ENCODE results near the gene RHEX.
"Not testable (repeated sequence)": the region's sequence is repeated elsewhere in the genome, so short reads cannot be mapped to it uniquely, and the experiment has no call there.

RHEX gene

DNA sequence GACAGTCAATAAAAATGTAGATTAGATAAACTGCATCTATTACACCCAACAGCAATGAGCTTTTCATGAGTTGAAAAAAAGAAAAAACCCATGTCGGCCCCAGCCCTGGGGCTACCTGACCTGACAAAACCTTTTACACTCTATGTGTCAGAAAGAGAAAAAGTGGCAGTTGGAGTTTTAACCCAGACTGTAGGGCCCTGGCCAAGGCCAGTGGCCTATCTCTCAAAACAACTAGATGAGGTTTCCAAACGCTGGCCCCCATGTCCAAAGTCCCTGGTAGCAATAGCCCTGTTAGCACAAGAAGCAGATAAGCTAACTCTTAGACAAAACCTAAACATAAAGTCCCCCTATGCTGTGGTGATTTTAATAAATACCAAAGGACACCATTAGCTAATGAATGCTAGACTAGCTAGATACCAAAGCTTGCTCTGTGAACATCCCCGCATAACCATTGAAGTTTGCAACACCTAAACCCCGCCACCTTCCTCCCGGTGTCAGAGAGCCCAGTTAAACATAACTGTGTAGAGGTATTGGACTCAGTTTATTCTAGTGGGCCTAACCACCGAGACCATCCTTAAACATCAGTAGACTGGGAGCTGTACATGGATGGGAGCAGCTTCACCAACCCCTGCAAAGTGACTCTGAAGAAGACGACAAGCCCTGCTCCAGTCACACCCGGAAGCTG is 2.8 kb downstream of the RHEX start:
- 96% methylated on average over 6 of the region's 8 CpGs for WGBS (ENCODE audit: insufficient coverage)
- H3K27me3 ChIP-seq (replicated peaks in 2 of 5; ENCODE audit: control insufficient read depth in 4 of 5, insufficient read depth in 5 of 5, low read length in 4 of 5); POLR2A ChIA-PET; H3K27ac ChIP-seq (ENCODE audit: insufficient read depth in 1 of 2, low read depth in 1 of 2, low read length in 2 of 2, poor library complexity in 1 of 2, severe bottlenecking in 2 of 2); DNase-seq; H3K4me3 ChIP-seq (ENCODE audit: control insufficient read depth in 1 of 7, extremely low read depth in 1 of 7, insufficient read depth in 4 of 7, low read depth in 2 of 7, low read length in 6 of 7): not testable (repeated sequence)
- Histone ChIP-seq H3K36me3 (ENCODE audit: control insufficient read depth in 4 of 4, insufficient read depth in 4 of 4, low read length in 3 of 4) (peaks cover 8 to 52% (median 16%) of the 10 kb centered on the region in 4 experiments), H3K9me3 (ENCODE audit: control extremely low read depth in 1 of 5, control insufficient read depth in 4 of 5, insufficient read depth in 2 of 5, low read depth in 1 of 5, low read length in 4 of 5) (peaks cover 0 to 12% (median 0%) of the 10 kb centered on the region in 5 experiments), H3K4me1 (ENCODE audit: control extremely low read depth in 1 of 4, control insufficient read depth in 4 of 4, insufficient read depth in 4 of 4, low read length in 3 of 4) (peaks cover 8 to 31% (median 23%) of the 10 kb centered on the region in 4 experiments)
- CTCF ChIA-PET, result interaction anchor here (0.6 to 2.5 kb wide), 15 partner anchors 10 to 69 kb away, joined by 3 to 8 read pairs (median 3); no protein-coding TSS in a partner anchor

DNA sequence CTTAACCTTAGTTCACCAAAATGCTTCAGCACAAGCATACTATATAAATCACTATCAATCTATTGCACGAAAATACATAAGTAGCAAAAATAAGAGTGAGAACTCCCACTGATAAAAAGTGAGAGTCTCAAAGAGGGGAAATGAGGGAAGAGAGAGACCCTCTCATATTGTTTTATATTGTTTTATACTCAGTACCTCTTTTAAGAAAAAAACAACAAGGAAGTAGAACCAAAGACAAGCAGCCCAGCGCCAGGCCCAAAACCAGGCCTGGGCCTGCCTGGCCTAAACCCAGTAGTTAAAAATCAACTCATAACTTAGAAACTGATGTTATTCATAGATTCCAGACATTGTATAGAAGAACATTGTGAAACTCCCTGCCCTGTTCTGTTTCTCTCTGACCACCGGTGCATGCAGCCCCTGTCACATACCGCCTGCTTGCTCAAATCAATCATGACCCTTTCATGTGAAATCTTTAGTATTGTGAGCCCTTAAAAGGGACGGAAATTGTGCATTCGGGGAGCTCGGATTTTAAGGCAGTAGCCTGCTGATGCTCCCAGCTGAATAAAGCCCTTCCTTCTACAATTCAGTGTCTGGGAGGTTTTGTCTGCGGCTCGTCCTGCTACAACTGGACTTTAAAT is 5.4 kb downstream of the RHEX start:
- POLR2A ChIA-PET, result not testable (repeated sequence)

DNA sequence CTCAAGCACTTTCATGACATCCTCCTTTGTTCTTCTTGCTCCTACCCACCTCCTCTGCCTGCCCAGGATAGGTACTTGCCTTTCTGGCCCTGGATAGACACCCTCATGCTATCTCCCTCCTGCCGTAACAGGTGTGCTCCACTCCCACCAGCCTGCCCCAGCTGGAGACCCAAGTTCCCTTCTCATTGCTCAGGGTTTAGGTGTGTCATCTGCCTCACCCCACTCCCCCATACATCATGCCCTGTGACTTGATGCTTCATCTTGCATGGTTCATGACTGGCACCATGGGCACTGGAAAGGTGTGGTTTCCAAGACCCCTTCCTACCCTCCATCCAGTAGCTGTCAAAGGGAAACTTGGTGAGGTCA is 5.9 kb downstream of the RHEX start:
- DNase-seq, result no peak
- 92% methylated on average over 1 of the region's 1 CpG for WGBS (ENCODE audit: insufficient coverage)
- Histone ChIP-seq H3K27ac (ENCODE audit: insufficient read depth in 1 of 2, low read depth in 1 of 2, low read length in 2 of 2, poor library complexity in 1 of 2, severe bottlenecking in 2 of 2) (no peak overlapping the region), H3K36me3 (ENCODE audit: control insufficient read depth in 4 of 4, insufficient read depth in 4 of 4, low read length in 3 of 4) (peaks cover 2 to 48% (median 17%) of the 10 kb centered on the region in 4 experiments), H3K9me3 (ENCODE audit: control extremely low read depth in 1 of 5, control insufficient read depth in 4 of 5, insufficient read depth in 2 of 5, low read depth in 1 of 5, low read length in 4 of 5) (peaks cover 0 to 11% (median 0%) of the 10 kb centered on the region in 5 experiments), H3K4me1 (ENCODE audit: control extremely low read depth in 1 of 4, control insufficient read depth in 4 of 4, insufficient read depth in 4 of 4, low read length in 3 of 4) (peaks cover 0 to 17% (median 11%) of the 10 kb centered on the region in 4 experiments), H3K27me3 (replicated peaks in 2 of 5; ENCODE audit: control insufficient read depth in 4 of 5, insufficient read depth in 5 of 5, low read length in 4 of 5) (no peaks in the 10 kb centered on the region), H3K4me3 (ENCODE audit: control insufficient read depth in 1 of 7, extremely low read depth in 1 of 7, insufficient read depth in 4 of 7, low read depth in 2 of 7, low read length in 6 of 7) (peak overlapping the region in 1 of 7 experiments; percentile 9)
- ChIA-PET CTCF (interaction anchor here (1.0 to 2.1 kb wide), 11 partner anchors 10 to 74 kb away, joined by 3 to 7 read pairs (median 5); no protein-coding TSS in a partner anchor), POLR2A (no interaction called here)

More for the DNA sequence above, 5.4 kb downstream of the RHEX start:
- peaks cover 2 to 52% (median 18%) of the 10 kb centered on the region in 4 experiments for H3K36me3 ChIP-seq (ENCODE audit: control insufficient read depth in 4 of 4, insufficient read depth in 4 of 4, low read length in 3 of 4)
- not testable (repeated sequence) for H3K27me3 ChIP-seq (replicated peaks in 2 of 5; ENCODE audit: control insufficient read depth in 4 of 5, insufficient read depth in 5 of 5, low read length in 4 of 5); H3K4me3 ChIP-seq (ENCODE audit: control insufficient read depth in 1 of 7, extremely low read depth in 1 of 7, insufficient read depth in 4 of 7, low read depth in 2 of 7, low read length in 6 of 7); DNase-seq; H3K27ac ChIP-seq (ENCODE audit: insufficient read depth in 1 of 2, low read depth in 1 of 2, low read length in 2 of 2, poor library complexity in 1 of 2, severe bottlenecking in 2 of 2)
- CTCF ChIA-PET, result interaction anchor here (1.2 to 2.0 kb wide), 6 partner anchors 14 to 74 kb away, joined by 3 to 6 read pairs (median 4); no protein-coding TSS in a partner anchor
- 89% methylated on average over 4 of the region's 9 CpGs for WGBS (ENCODE audit: insufficient coverage)
- peaks cover 0 to 17% (median 12%) of the 10 kb centered on the region in 4 experiments for H3K4me1 ChIP-seq (ENCODE audit: control extremely low read depth in 1 of 4, control insufficient read depth in 4 of 4, insufficient read depth in 4 of 4, low read length in 3 of 4)
- H3K9me3 ChIP-seq (ENCODE audit: control extremely low read depth in 1 of 5, control insufficient read depth in 4 of 5, insufficient read depth in 2 of 5, low read depth in 1 of 5, low read length in 4 of 5), result peaks cover 0 to 11% (median 0%) of the 10 kb centered on the region in 5 experiments

DNA sequence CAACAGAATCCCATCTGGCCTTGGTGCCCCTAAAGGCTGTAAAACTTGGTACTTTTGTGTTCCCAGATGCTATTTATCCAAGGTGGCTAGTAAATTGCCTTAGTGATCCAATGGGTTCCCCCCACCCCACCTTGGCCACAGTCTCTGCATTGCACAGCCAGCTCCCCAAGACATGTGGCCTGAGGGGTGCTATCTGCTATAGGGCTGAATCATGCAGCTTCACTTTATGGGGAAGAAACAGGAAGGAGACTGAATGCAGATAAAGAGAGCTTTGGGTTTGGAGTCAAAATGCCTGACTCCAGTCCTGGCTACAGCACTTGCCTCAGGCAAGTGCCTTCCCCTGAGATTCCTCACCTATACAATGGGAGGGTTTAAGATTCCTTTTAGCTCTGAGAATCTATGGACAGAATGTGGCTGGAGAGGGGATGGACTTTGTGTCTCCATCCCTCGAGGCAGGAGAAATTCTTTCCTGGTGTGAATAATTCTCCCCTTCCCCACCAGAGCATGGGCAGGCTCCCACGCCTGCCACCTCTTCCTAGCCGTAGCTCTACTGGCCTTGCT is 6.5 kb downstream of the RHEX start:
- Histone ChIP-seq H3K27ac (ENCODE audit: insufficient read depth in 1 of 2, low read depth in 1 of 2, low read length in 2 of 2, poor library complexity in 1 of 2, severe bottlenecking in 2 of 2) (peak overlapping the region in 1 of 2 experiments; percentile 25), H3K36me3 (ENCODE audit: control insufficient read depth in 4 of 4, insufficient read depth in 4 of 4, low read length in 3 of 4) (peaks cover 2 to 48% (median 17%) of the 10 kb centered on the region in 4 experiments), H3K9me3 (ENCODE audit: control extremely low read depth in 1 of 5, control insufficient read depth in 4 of 5, insufficient read depth in 2 of 5, low read depth in 1 of 5, low read length in 4 of 5) (peaks cover 0 to 11% (median 0%) of the 10 kb centered on the region in 5 experiments), H3K27me3 (replicated peaks in 2 of 5; ENCODE audit: control insufficient read depth in 4 of 5, insufficient read depth in 5 of 5, low read length in 4 of 5) (no peaks in the 10 kb centered on the region), H3K4me1 (ENCODE audit: control extremely low read depth in 1 of 4, control insufficient read depth in 4 of 4, insufficient read depth in 4 of 4, low read length in 3 of 4) (peaks cover 0 to 17% (median 11%) of the 10 kb centered on the region in 4 experiments), H3K4me3 (ENCODE audit: control insufficient read depth in 1 of 7, extremely low read depth in 1 of 7, insufficient read depth in 4 of 7, low read depth in 2 of 7, low read length in 6 of 7) (peak overlapping the region in 1 of 7 experiments; percentile 11)
- WGBS (ENCODE audit: insufficient coverage), result 82% methylated on average over 2 of the region's 3 CpGs
- ChIA-PET CTCF (interaction anchor here (0.8 to 2.1 kb wide), 13 partner anchors 9 to 75 kb away, joined by 3 to 7 read pairs (median 5); no protein-coding TSS in a partner anchor), POLR2A (no interaction called here)
- peak in 2 of 3 donors; percentile 48 to 59 for DNase-seq

DNA sequence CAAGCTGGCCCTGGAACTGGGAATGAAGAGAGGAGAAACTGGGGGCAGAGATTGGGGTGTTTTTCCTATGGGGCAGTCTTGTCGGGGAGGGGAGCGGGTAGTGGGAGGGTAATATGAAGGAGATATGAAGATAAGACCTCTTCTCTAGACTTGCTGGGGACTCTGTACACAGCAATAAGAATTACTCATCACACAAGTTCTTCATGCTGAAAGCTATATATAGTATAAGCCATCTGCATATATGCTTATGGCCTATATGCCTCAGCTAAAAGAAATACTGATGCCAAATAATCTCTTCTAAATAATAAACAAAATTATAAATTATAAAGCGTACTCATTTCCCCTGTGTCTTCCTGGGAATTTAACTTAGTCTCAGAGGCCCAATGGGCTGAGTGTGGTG is 7.9 kb downstream of the RHEX start:
- ChIA-PET CTCF (interaction anchor here (1.1 to 2.1 kb wide), 4 partner anchors 16 to 76 kb away, joined by 3 to 7 read pairs (median 4); no protein-coding TSS in a partner anchor), POLR2A (no interaction called here)
- Histone ChIP-seq H3K4me1 (ENCODE audit: control extremely low read depth in 1 of 4, control insufficient read depth in 4 of 4, insufficient read depth in 4 of 4, low read length in 3 of 4) (peaks cover 0 to 24% (median 16%) of the 10 kb centered on the region in 4 experiments), H3K27me3 (replicated peaks in 2 of 5; ENCODE audit: control insufficient read depth in 4 of 5, insufficient read depth in 5 of 5, low read length in 4 of 5) (no peaks in the 10 kb centered on the region), H3K36me3 (ENCODE audit: control insufficient read depth in 4 of 4, insufficient read depth in 4 of 4, low read length in 3 of 4) (peaks cover 2 to 38% (median 16%) of the 10 kb centered on the region in 4 experiments), H3K9me3 (ENCODE audit: control extremely low read depth in 1 of 5, control insufficient read depth in 4 of 5, insufficient read depth in 2 of 5, low read depth in 1 of 5, low read length in 4 of 5) (peaks cover 0 to 11% (median 0%) of the 10 kb centered on the region in 5 experiments), H3K27ac (ENCODE audit: insufficient read depth in 1 of 2, low read depth in 1 of 2, low read length in 2 of 2, poor library complexity in 1 of 2, severe bottlenecking in 2 of 2) (no peak overlapping the region), H3K4me3 (ENCODE audit: control insufficient read depth in 1 of 7, extremely low read depth in 1 of 7, insufficient read depth in 4 of 7, low read depth in 2 of 7, low read length in 6 of 7) (no peak overlapping the region)
- WGBS (ENCODE audit: insufficient coverage), result no CpG with 5 or more reads among the region's 3 CpGs
- DNase-seq, result no peak

DNA sequence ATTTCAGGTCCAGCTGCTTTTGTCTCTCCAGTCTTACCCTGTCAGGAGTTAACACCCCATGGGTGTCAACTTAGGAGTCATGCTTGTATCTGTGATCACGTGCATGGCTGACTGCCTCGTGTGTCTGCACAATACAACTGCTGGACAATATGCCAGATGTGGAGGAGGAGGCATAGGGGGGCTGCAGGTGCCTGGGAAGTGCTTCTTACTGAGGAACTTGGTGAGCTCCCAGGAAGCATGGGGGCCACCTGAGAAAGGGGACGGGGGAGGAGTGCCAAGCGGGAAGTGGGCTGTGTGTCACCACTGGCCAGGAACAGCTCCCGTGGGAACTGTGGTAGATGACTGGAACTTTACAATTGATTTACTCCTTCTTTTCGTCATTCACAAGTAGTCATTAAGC is 9.5 kb downstream of the RHEX start:
- H3K9me3 ChIP-seq (ENCODE audit: control extremely low read depth in 1 of 5, control insufficient read depth in 4 of 5, insufficient read depth in 2 of 5, low read depth in 1 of 5, low read length in 4 of 5), result peaks cover 0 to 7% (median 0%) of the 10 kb centered on the region in 5 experiments
- no peak for DNase-seq
- no peak overlapping the region for H3K27ac ChIP-seq (ENCODE audit: insufficient read depth in 1 of 2, low read depth in 1 of 2, low read length in 2 of 2, poor library complexity in 1 of 2, severe bottlenecking in 2 of 2)
- 100% methylated on average over 5 of the region's 6 CpGs for WGBS (ENCODE audit: insufficient coverage)
- H3K4me3 ChIP-seq (ENCODE audit: control insufficient read depth in 1 of 7, extremely low read depth in 1 of 7, insufficient read depth in 4 of 7, low read depth in 2 of 7, low read length in 6 of 7), result no peak overlapping the region
- peaks cover 0 to 38% (median 28%) of the 10 kb centered on the region in 4 experiments for H3K4me1 ChIP-seq (ENCODE audit: control extremely low read depth in 1 of 4, control insufficient read depth in 4 of 4, insufficient read depth in 4 of 4, low read length in 3 of 4)
- CTCF ChIA-PET, result interaction anchor here (1.2 kb wide), 1 partner anchor 44 kb away, joined by 4 read pairs; no protein-coding TSS in a partner anchor
- POLR2A ChIA-PET, result no interaction called here
- H3K36me3 ChIP-seq (ENCODE audit: control insufficient read depth in 4 of 4, insufficient read depth in 4 of 4, low read length in 3 of 4), result peaks cover 0 to 28% (median 14%) of the 10 kb centered on the region in 4 experiments
- H3K27me3 ChIP-seq (replicated peaks in 2 of 5; ENCODE audit: control insufficient read depth in 4 of 5, insufficient read depth in 5 of 5, low read length in 4 of 5), result no peaks in the 10 kb centered on the region
